Tibial nerve (tissue), 4 donors: ENCODE results near the gene SLC51A. TPM values are rescaled to one million over a fixed set of nuclear protein-coding genes. Genes with fewer than 3 reads are reported as not detected.
"Not testable (repeated sequence)": the region's sequence is repeated elsewhere in the genome, so short reads cannot be mapped to it uniquely, and the experiment has no call there.

Source experiments
- DNase-seq, 2 donors: peaks; one replicate each; pipeline ENCODE4 v3.0.0-alpha.2; 2019; ENCODE audit warnings: low spot score in 2 of 2
- H3K27ac ChIP-seq, 4 donors: fragments of 200-600 bp; sonication (generic) in 3 of 4; one replicate each; pipeline ENCODE4 v1.5.1; 2017 to 2019; ENCODE audit warnings: mild to moderate bottlenecking in 1 of 4
- H3K27me3 ChIP-seq, 2 donors: fragments of 200-600 bp; sonication (generic) in 1 of 2; one replicate each; pipeline versions ENCODE4 v1.5.1 to v1.6.0; 2017 to 2019
- H3K36me3 ChIP-seq, 3 donors: fragments of 200-600 bp; sonication (generic); one replicate each; pipeline ENCODE4 v1.5.1; 2018 to 2019
- H3K4me1 ChIP-seq, 4 donors: fragments of 200-600 bp; sonication (generic) in 3 of 4; one replicate each; pipeline ENCODE4 v1.5.1; 2017 to 2019
- H3K4me3 ChIP-seq, 4 donors: fragments of 200-600 bp; sonication (generic) in 3 of 4; one replicate each; pipeline ENCODE4 v1.5.1; 2017 to 2019; ENCODE audit warnings: mild to moderate bottlenecking in 1 of 4, moderate library complexity in 1 of 4
- H3K9me3 ChIP-seq, 4 donors: fragments of 200-600 bp; sonication (generic) in 3 of 4; one replicate each; pipeline ENCODE4 v1.5.1; 2017 to 2019
- EP300 ChIP-seq, 2 donors: sonication (generic); formaldehyde crosslinking; IDR thresholded peaks; one replicate each; pipeline ENCODE4 v1.6.1; 2017; ENCODE audit warnings: antibody characterized with exemption in 2 of 2, mild to moderate bottlenecking in 1 of 2
- POLR2A ChIP-seq, 2 donors: fragments of 450-650 bp; IDR thresholded peaks; one replicate each; pipeline ENCODE4 v1.6.1; 2017; ENCODE audit warnings: antibody characterized with exemption in 2 of 2, mild to moderate bottlenecking in 2 of 2, moderate library complexity in 2 of 2
- WGBS, 2 donors: methylation state at CpG; one replicate each; pipeline ENCODE4 v1.1.5; 2018; 5-methylcytosine and 5-hydroxymethylcytosine counted together
- total RNA-seq, 4 donors: library from RNA; depleted of rRNA; stranded (reverse); fragments of >200 nt; gene quantifications; one replicate each; pipeline ENCODE4 v1.1.0, GENCODE V29; 2016
- TF ChIP-seq, protein P1 (sequence below), 5 experiments: fragments of 200-600 bp in 3 of 5; fragments of 450-650 bp in 2 of 5; sonication (generic) in 3 of 5; IDR thresholded peaks; one replicate each; pipeline ENCODE4 v1.5.1; 2016 to 2019; ENCODE audit warnings: antibody characterized with exemption in 5 of 5, mild to moderate bottlenecking in 3 of 5, moderate library complexity in 2 of 5

The SLC51A gene
- total RNA-seq, 4 donors from 2014 or later: 0.30 to 0.66 TPM; not detected in 2

DNA sequence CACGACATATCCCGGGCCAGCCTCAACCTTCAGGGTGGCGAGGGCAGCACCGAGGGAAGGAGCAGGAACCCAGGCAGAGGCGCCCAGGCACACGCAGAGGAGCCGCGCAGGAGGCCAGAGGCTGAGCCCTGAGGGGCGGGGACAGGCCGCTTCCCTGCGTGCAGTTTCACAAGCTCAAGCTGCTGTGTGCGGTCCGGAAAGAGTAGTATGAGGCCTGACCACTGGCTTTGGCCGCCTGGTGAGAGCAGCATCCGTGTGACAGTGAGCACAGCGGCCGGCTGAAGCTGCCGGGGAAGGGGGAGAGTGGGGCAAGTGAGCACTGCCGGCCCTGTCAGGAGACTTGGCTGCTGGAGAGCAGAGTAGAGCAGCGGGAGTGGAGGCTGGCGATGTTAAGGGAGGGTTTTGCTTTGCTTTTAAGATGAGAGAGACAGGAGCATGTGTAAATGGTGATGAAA, 13.8 kb upstream of the SLC51A start:
- DNase-seq: peak in 1 of 2 donors; percentile 33

DNA sequence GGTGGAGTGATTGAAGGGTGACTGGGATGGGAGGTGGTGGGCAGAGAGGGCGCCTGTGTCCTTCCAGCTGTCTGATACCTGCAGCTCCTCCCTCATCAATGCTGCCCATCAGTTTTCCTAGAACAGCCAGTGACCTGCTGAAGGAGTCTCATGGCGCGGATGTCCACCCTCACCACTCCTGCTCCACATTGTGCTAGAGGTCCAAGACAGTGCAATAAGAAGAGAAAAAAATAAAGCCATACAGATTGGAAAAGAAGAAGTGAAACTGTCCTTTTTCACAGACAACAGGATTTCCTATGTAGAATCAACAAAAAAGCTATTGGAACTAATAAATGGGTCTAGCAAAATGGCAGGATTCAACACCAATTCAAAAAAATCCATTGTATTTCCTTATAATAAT, 12.5 kb upstream of the SLC51A start:
- Histone ChIP-seq H3K27me3 (peaks cover 0 to 31% of the 10 kb centered on the region in 2 donors), H3K9me3 (peaks cover 0 to 10% (median 0%) of the 10 kb centered on the region in 4 donors), H3K4me3 (no peak overlapping the region), H3K36me3 (no peaks in the 10 kb centered on the region), H3K27ac (no peak overlapping the region), H3K4me1 (peaks cover 0 to 10% (median 0%) of the 10 kb centered on the region in 4 donors)
- WGBS, 2 donors: 82 to 86% methylated on average over 3 of the region's 3 CpGs
- TF ChIP-seq, protein P1, sequence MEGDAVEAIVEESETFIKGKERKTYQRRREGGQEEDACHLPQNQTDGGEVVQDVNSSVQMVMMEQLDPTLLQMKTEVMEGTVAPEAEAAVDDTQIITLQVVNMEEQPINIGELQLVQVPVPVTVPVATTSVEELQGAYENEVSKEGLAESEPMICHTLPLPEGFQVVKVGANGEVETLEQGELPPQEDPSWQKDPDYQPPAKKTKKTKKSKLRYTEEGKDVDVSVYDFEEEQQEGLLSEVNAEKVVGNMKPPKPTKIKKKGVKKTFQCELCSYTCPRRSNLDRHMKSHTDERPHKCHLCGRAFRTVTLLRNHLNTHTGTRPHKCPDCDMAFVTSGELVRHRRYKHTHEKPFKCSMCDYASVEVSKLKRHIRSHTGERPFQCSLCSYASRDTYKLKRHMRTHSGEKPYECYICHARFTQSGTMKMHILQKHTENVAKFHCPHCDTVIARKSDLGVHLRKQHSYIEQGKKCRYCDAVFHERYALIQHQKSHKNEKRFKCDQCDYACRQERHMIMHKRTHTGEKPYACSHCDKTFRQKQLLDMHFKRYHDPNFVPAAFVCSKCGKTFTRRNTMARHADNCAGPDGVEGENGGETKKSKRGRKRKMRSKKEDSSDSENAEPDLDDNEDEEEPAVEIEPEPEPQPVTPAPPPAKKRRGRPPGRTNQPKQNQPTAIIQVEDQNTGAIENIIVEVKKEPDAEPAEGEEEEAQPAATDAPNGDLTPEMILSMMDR (IDR thresholded peaks at IDR 0.05): no peak
- no peak for TF ChIP-seq POLR2A (IDR thresholded peaks at IDR 0.05)
- no peak for TF ChIP-seq EP300 (IDR thresholded peaks at IDR 0.05)
- no peak for DNase-seq

More for the DNA sequence above, 13.8 kb upstream of the SLC51A start:
- Histone ChIP-seq H3K4me3 (no peak overlapping the region), H3K27me3 (peaks cover 0 to 20% of the 10 kb centered on the region in 2 donors), H3K9me3 (peaks cover 0 to 10% (median 0%) of the 10 kb centered on the region in 4 donors), H3K4me1 (peaks cover 0 to 5% (median 0%) of the 10 kb centered on the region in 4 donors), H3K27ac (no peak overlapping the region), H3K36me3 (no peaks in the 10 kb centered on the region)
- TF ChIP-seq EP300 (IDR thresholded peaks at IDR 0.05): no peak
- no peak for TF ChIP-seq POLR2A (IDR thresholded peaks at IDR 0.05)
- TF ChIP-seq, protein P1 (IDR thresholded peaks at IDR 0.05): no peak
- WGBS, 2 donors: 46 to 51% methylated on average over 18 to 21 of the region's 21 CpGs

DNA sequence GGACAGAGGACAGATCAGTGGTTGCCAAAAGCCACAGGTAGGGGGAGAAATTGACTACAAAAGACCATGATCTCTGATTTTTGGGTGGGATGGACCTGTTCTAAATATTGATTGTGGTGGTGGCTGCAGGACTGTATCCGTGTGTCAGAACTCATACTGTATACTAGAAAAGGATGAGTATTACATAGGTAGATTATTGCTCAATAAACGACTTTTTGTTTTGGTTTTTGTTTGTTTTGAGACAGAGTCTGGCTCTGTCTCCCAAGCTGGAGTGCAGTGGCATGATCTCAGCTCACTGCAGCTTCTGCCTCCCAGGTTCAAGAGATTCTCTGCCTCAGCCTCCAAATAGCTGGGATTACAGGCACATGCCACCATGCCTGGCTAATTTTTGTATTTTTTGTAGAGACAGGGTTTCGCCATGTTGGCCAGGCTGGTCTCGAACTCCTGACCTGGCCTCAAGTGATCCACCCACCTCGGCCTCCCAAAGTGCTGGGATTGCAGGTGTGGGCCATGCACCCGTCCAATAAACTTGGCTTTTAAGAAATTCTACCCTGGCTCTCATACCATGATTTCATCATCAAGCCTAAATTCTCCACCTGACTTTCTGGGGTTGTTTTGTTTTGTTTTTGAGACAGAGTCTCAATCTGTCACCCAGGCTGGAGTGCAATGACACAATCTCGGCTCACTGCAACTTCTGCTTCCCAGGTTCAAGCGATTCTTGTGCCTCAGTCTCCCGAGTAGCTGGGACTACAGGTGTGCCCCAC, 10.7 kb upstream of the SLC51A start:
- Histone ChIP-seq H3K9me3 (peaks cover 0 to 10% (median 0%) of the 10 kb centered on the region in 4 donors), H3K4me1 (peaks cover 0 to 10% (median 0%) of the 10 kb centered on the region in 4 donors), H3K27me3 (peaks cover 0 to 34% of the 10 kb centered on the region in 2 donors)
- H3K4me3 ChIP-seq, H3K27ac ChIP-seq, DNase-seq, H3K36me3 ChIP-seq: not testable (repeated sequence)
- WGBS, 2 donors: 84 to 88% methylated on average over 9 of the region's 9 CpGs

GRCh38 chr3:196207159-196207832, 9.0 kb upstream of the SLC51A start:
- TF ChIP-seq POLR2A (IDR thresholded peaks at IDR 0.05) (no peak), EP300 (IDR thresholded peaks at IDR 0.05) (no peak)
- TF ChIP-seq, protein P1 (IDR thresholded peaks at IDR 0.05): no peak
- H3K27ac ChIP-seq: no peak overlapping the region
- WGBS, 2 donors: 26% methylated on average over 19 to 20 of the region's 70 CpGs
- H3K4me1 ChIP-seq: peaks cover 0 to 10% (median 0%) of the 10 kb centered on the region in 4 donors
- no peaks in the 10 kb centered on the region for H3K36me3 ChIP-seq
- peak overlapping the region in 1 of 4 donors; percentile 45 for H3K4me3 ChIP-seq
- DNase-seq: no peak
- peaks cover 0 to 10% (median 0%) of the 10 kb centered on the region in 4 donors for H3K9me3 ChIP-seq
- H3K27me3 ChIP-seq: peaks cover 0 to 34% of the 10 kb centered on the region in 2 donors

DNA sequence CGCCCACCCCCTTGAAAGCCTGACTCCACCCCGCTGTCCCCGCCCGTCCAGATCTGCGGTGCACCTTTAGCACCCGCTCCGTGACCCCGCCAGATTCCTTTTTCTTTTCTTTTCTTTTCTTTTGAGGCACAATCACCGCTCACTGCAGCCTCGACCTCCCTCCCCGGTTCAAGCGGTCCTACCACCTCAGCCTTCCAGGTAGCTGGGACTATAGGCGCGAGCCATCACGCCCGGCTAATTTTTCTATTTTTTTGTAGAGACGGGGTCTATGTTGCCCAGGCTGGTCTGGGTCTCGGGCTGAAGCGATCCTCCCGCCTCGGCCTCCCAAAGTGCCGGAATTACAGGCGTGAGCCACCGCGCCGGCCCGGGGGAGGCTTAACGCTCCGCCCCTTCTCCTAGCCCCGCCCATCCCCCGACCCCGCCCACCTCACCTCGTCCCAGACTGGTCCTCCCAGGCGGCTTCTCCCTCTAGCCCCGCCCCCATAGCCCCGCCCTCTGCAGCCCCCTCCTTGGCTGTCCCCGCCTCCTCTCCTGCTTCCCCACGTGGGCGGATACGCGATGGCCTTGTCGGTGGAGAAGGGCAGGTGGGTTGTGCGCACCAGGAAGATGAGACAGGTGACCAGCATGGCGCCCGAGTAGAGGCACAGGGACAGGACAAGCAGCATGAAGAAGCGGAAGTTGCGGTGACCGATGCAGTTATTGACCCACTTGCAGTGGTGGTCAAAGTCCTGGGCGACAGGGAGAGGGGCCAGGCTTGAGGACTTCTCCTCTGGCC, 8.3 kb upstream of the SLC51A start:
- no peak for DNase-seq
- peaks cover 0 to 10% (median 0%) of the 10 kb centered on the region in 4 donors for H3K4me1 ChIP-seq
- H3K36me3 ChIP-seq: no peaks in the 10 kb centered on the region
- no peak overlapping the region for H3K27ac ChIP-seq
- peak overlapping the region in 3 of 4 donors; percentile 15 to 45 (median 40) for H3K4me3 ChIP-seq
- H3K27me3 ChIP-seq: peaks cover 0 to 34% of the 10 kb centered on the region in 2 donors
- peaks cover 0 to 10% (median 0%) of the 10 kb centered on the region in 4 donors for H3K9me3 ChIP-seq
- 29 to 37% methylated on average over 44 to 45 of the region's 49 CpGs for WGBS, 2 donors
- TF ChIP-seq, protein P1 (IDR thresholded peaks at IDR 0.05): no peak
- TF ChIP-seq EP300 (IDR thresholded peaks at IDR 0.05) (no peak), POLR2A (IDR thresholded peaks at IDR 0.05) (no peak)
